Measurements from ENCODE around the gene RUNX1.

RUNX1 gene

GRCh38 chr21:34990842-34991241 lies 58.3 kb downstream of the RUNX1 start:
- H3K4me3 ChIP-seq, result no peak overlapping the region
- H3K27ac ChIP-seq, result no peak overlapping the region
- no peak for TF ChIP-seq CTCF (IDR thresholded peaks at IDR 0.05)
- no peak for DNase-seq (ENCODE audit: low spot score)

GRCh38 chr21:34989337-34990151 lies 59.6 kb downstream of the RUNX1 start:
- DNase-seq (ENCODE audit: low spot score), result no peak
- TF ChIP-seq CTCF (IDR thresholded peaks at IDR 0.05), result no peak

GRCh38 chr21:34988625-34989024 lies 60.5 kb downstream of the RUNX1 start:
- no peak for DNase-seq (ENCODE audit: low spot score)
- Histone ChIP-seq H3K27ac (no peak overlapping the region), H3K4me3 (no peak overlapping the region)
- TF ChIP-seq CTCF (IDR thresholded peaks at IDR 0.05), result no peak

More at GRCh38 chr21:34989337-34990151, 59.6 kb downstream of the RUNX1 start:
- no peak overlapping the region for H3K4me3 ChIP-seq
- H3K27ac ChIP-seq, result no peak overlapping the region

- Histone ChIP-seq H3K4me3 (no peak overlapping the region), H3K27ac (no peak overlapping the region)
- DNase-seq (ENCODE audit: low spot score), result no peak
- no peak for TF ChIP-seq CTCF (IDR thresholded peaks at IDR 0.05)
Observed at GRCh38 chr21:34988139-34988538, 61.0 kb downstream of the RUNX1 start.

- DNase-seq (ENCODE audit: low spot score), result no peak
- TF ChIP-seq CTCF (IDR thresholded peaks at IDR 0.05), result no peak
- Histone ChIP-seq H3K27ac (no peak overlapping the region), H3K4me3 (no peak overlapping the region)
Observed at GRCh38 chr21:34987501-34988072, 61.5 kb downstream of the RUNX1 start.

GRCh38 chr21:34986561-34987500 lies 62.3 kb downstream of the RUNX1 start:
- Histone ChIP-seq H3K27ac (no peak overlapping the region), H3K4me3 (no peak overlapping the region)
- DNase-seq (ENCODE audit: low spot score), result no peak
- TF ChIP-seq CTCF (IDR thresholded peaks at IDR 0.05), result no peak
